Pancreas (tissue), 10 donors: ENCODE data around the gene SDR42E2. TPM values are rescaled to one million over a fixed set of nuclear protein-coding genes. Genes with fewer than 3 reads are reported as not detected.

Experiments used
- ATAC-seq, 4 donors: fragments of 200-7000 bp; cut with Tn5 transposase; one replicate each; pipeline versions ENCODE4 v1.8.0 to v1.9.1; 2020; ENCODE audit warnings: mild to moderate bottlenecking in 4 of 4, moderate library complexity in 4 of 4
- DNase-seq, 6 donors: peaks; one replicate each; pipeline ENCODE4 v3.0.0-alpha.2; 2020
- FAIRE-seq: peaks from 2 replicates; lab custom pipeline; 2012; peaks lifted over from hg19 to GRCh38; lab: Jason Lieb, UNC
- H3K27ac ChIP-seq, 4 donors: fragments of 200-600 bp; sonication (generic); 1 replicate in 3 of 4; 2 replicates in 1 of 4; pipeline versions ENCODE4 v1.5.0 to v1.8.0; 2020
- H3K27me3 ChIP-seq, 4 donors: fragments of 200-600 bp; one replicate each; pipeline ENCODE4 v1.8.0; 2021
- H3K36me3 ChIP-seq, 3 donors: fragments of 200-600 bp; sonication (generic) in 1 of 3; one replicate each; pipeline versions ENCODE4 v1.5.0 to v1.8.0; 2020 to 2021
- H3K4me1 ChIP-seq, 3 donors: fragments of 200-600 bp; one replicate each; pipeline ENCODE4 v1.8.0; 2021
- H3K4me3 ChIP-seq, 4 donors: fragments of 200-600 bp; sonication (generic) in 2 of 4; one replicate each; pipeline versions ENCODE4 v1.5.0 to v1.8.0; 2020 to 2021
- H3K9me3 ChIP-seq, 4 donors: fragments of 200-600 bp; one replicate each; pipeline ENCODE4 v1.8.0; 2021
- WGBS, 2 donors: extraction: QIAGEN DNeasy Blood & Tissue Kit; methylation state at CpG; one replicate each; pipeline ENCODE4 v1.1.7; 2013; 5-methylcytosine and 5-hydroxymethylcytosine counted together
- intact Hi-C, 3 donors: fragments of 100-400 bp; cut with DNase I; formaldehyde crosslinking; loops; one replicate each; pipeline versions ENCODE4 v1.11.1 to v1.14.2; 2022
- polyA plus RNA-seq, 2 donors: library from polyadenylated mRNA; stranded (reverse); fragments of 200-250 nt; gene quantifications; one replicate each; pipeline ENCODE4 v1.2.3, GENCODE V29; 2013
- total RNA-seq, 6 donors: library from RNA; stranded (reverse); fragmentation: NEBNext Ultra II Directional in 4 of 6; extraction: Animal tissue kit (Norgen Biotek cat#: 25700) in 4 of 6; gene quantifications; one replicate each; pipeline versions ENCODE4 v1.2.1 to v1.2.4, GENCODE V29; 2021 to 2023
- TF ChIP-seq, protein P1 (sequence below), 4 donors: fragments of 200-600 bp; sonication (generic) in 3 of 4; IDR thresholded peaks; one replicate each; pipeline versions ENCODE4 v1.5.0 to v1.8.0; 2021; ENCODE audit warnings: antibody characterized with exemption in 4 of 4
- donor health status: healthy with polysubstance abuse.
- donor health status: DM: no; HTN: no; CAD: no; lungs with moderate emphysema.
- donor health status: DM: no; HTN: no; CAD: no.
- donor health status: control.
- donor health status: control.
- donor health status: Bipolar disorder and iron deficiency.
- donor health status: DM: yes; HTN: yes; CAD: no.
- donor health status: DM: no; HTN: no; CAD: no.
- donor health status: DM: no; HTN: no; CAD: no.
- donor health status: DM: yes; HTN: yes; CAD: no.

Gene SDR42E2
- total and polyA plus RNA-seq, 8 donors, result 0.07 TPM; not detected in 7

DNA sequence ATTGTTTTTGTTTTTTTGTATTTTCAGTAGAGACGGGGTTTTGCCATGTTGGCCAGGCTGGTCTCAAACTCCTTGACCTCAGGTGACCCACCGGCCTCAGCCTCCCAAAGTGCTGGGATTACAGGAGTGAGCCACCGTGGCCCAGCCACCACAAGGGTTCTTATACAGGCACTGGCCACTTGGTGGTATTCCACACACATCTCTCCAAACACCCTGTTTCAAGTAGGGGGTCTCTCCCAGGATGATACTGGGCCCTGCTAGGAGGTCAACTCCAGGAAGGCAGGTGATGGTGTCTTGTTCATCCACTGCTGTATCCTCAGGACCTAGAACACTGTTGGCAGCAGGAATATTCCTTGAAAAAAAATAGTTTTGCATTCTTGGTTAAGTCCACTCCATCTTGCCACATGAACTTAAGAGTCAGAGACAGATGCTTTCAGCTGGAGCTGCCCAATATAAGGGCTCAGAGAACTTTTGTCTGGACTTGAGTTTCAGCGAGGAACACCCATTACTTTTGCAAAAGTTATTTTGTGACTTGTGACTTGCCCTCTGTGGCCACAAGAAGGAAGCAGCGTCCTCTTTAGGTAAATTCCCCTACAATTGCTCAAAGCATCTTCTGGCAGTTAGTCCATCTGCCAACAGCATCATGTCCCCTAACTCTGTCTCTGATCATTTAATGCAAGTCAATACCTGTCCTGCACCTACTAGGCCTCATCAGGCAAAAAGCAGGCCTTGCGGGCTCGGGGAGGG is 36.4 kb downstream of the SDR42E2 start:
- H3K27me3 ChIP-seq, result no peaks in the 10 kb centered on the region
- H3K36me3 ChIP-seq, result no peaks in the 10 kb centered on the region
- no peaks in the 10 kb centered on the region for H3K9me3 ChIP-seq
- TF ChIP-seq, protein P1, sequence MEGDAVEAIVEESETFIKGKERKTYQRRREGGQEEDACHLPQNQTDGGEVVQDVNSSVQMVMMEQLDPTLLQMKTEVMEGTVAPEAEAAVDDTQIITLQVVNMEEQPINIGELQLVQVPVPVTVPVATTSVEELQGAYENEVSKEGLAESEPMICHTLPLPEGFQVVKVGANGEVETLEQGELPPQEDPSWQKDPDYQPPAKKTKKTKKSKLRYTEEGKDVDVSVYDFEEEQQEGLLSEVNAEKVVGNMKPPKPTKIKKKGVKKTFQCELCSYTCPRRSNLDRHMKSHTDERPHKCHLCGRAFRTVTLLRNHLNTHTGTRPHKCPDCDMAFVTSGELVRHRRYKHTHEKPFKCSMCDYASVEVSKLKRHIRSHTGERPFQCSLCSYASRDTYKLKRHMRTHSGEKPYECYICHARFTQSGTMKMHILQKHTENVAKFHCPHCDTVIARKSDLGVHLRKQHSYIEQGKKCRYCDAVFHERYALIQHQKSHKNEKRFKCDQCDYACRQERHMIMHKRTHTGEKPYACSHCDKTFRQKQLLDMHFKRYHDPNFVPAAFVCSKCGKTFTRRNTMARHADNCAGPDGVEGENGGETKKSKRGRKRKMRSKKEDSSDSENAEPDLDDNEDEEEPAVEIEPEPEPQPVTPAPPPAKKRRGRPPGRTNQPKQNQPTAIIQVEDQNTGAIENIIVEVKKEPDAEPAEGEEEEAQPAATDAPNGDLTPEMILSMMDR (IDR thresholded peaks at IDR 0.05), result no peak
- no peak overlapping the region for H3K4me3 ChIP-seq
- WGBS, 2 donors, result 74 to 84% methylated on average over 7 of the region's 7 CpGs
- FAIRE-seq (no peak), DNase-seq (no peak), ATAC-seq (no peak)
- H3K4me1 ChIP-seq, result peaks cover 0 to 3% (median 0%) of the 10 kb centered on the region in 3 donors
- H3K27ac ChIP-seq, result peak overlapping the region in 1 of 4 donors; percentile 11
- intact Hi-C loops, result loop anchor here in 2 of 3 donors (5.0 kb wide), 1 partner anchor 99 kb away; the partner anchor contains the start of gene POLR3E (in 2 of the 2)

DNA sequence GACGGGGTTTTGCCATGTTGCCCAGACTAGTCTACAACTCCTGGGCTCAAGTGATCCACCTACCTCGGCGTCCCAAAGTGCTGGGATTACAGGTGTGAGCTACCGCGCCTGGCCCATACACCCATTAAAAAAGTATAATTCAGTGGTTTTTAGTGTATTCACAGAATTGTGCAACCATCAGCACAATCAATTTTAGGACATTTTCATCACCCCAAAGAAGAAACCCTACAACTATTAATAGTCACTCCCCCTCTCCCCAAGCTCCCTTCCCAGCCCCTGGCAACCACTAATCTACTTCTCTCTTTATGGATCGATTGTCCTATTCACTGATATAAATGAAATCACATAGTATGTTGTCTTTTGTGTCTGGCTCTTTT is 39.9 kb downstream of the SDR42E2 start:
- H3K4me1 ChIP-seq, result no peaks in the 10 kb centered on the region
- no peaks in the 10 kb centered on the region for H3K9me3 ChIP-seq
- no peaks in the 10 kb centered on the region for H3K27me3 ChIP-seq
- no peak overlapping the region for H3K4me3 ChIP-seq
- 84% methylated on average over 6 of the region's 6 CpGs for WGBS, 2 donors
- DNase-seq (no peak), FAIRE-seq (no peak), ATAC-seq (no peak)
- TF ChIP-seq, protein P1 (IDR thresholded peaks at IDR 0.05), result no peak
- no peak overlapping the region for H3K27ac ChIP-seq
- no peaks in the 10 kb centered on the region for H3K36me3 ChIP-seq
- intact Hi-C loops, result no loop called here

DNA sequence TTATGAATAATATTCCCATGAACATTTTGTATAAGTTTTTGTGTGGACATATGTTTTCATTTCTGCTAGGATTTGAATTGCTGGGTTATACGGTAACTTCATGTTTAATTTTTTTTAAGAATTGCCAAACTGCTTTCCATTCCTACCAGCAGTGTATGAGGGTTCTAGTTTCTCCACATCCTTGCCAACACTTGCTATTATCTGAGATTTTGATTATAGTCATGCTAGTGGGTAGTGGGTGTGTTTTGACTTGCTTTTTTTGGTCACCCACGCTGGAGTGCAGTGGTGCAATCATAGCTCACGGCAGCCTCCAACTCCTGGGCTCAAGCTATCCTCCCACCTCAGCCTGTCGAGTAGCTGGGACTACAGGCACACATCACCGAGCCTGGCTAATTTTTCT is 40.8 kb downstream of the SDR42E2 start:
- DNase-seq (no peak), FAIRE-seq (no peak), ATAC-seq (no peak)
- H3K36me3 ChIP-seq, result no peaks in the 10 kb centered on the region
- TF ChIP-seq, protein P1 (IDR thresholded peaks at IDR 0.05), result no peak
- H3K27me3 ChIP-seq, result no peaks in the 10 kb centered on the region
- no peaks in the 10 kb centered on the region for H3K9me3 ChIP-seq
- no peak overlapping the region for H3K27ac ChIP-seq
- WGBS, 2 donors, result 86 to 94% methylated on average over 5 of the region's 5 CpGs
- intact Hi-C loops, result no loop called here
- H3K4me1 ChIP-seq, result peaks cover 0 to 7% (median 0%) of the 10 kb centered on the region in 3 donors
- H3K4me3 ChIP-seq, result no peak overlapping the region

DNA sequence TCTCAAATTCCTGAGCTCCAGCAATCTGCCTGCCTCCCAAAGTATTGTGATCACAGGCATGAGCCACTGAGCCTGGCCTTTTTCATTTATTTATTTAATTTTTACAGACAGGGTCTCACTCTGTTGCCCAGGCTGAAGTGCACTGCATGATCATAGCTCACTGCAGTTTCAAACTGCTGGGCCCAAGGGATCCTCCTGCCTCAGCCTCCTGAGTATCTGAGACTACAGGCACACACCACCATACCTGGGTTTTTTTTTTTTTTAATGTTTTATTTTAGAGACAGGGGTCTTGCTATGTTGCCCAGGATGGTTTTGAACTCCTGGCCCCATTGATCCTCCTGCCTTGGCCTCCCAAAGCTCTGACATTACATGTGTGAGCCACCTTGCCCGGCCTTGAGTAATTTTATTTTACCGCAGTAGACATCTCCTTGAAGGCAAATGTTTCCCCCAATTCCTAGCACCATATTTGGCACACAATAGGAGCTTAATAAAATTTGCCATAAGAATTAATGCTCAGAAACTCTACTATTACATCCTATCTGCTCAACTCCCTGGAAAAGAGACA is 41.9 kb downstream of the SDR42E2 start:
- no peaks in the 10 kb centered on the region for H3K27me3 ChIP-seq
- H3K36me3 ChIP-seq, result no peaks in the 10 kb centered on the region
- intact Hi-C loops, result no loop called here
- no peak overlapping the region for H3K27ac ChIP-seq
- DNase-seq (no peak), ATAC-seq (no peak), FAIRE-seq (no peak)
- WGBS, 2 donors, result 96 to 98% methylated on average over 2 of the region's 2 CpGs
- no peak overlapping the region for H3K4me3 ChIP-seq
- H3K4me1 ChIP-seq, result peaks cover 0 to 12% (median 8%) of the 10 kb centered on the region in 3 donors
- H3K9me3 ChIP-seq, result no peaks in the 10 kb centered on the region
- TF ChIP-seq, protein P1 (IDR thresholded peaks at IDR 0.05), result no peak
